Measurements from ENCODE around the gene BCLAF1. TPM values are rescaled to one million over a fixed set of nuclear protein-coding genes. Genes with fewer than 3 reads are reported as not detected.

The BCLAF1 gene, protein sequence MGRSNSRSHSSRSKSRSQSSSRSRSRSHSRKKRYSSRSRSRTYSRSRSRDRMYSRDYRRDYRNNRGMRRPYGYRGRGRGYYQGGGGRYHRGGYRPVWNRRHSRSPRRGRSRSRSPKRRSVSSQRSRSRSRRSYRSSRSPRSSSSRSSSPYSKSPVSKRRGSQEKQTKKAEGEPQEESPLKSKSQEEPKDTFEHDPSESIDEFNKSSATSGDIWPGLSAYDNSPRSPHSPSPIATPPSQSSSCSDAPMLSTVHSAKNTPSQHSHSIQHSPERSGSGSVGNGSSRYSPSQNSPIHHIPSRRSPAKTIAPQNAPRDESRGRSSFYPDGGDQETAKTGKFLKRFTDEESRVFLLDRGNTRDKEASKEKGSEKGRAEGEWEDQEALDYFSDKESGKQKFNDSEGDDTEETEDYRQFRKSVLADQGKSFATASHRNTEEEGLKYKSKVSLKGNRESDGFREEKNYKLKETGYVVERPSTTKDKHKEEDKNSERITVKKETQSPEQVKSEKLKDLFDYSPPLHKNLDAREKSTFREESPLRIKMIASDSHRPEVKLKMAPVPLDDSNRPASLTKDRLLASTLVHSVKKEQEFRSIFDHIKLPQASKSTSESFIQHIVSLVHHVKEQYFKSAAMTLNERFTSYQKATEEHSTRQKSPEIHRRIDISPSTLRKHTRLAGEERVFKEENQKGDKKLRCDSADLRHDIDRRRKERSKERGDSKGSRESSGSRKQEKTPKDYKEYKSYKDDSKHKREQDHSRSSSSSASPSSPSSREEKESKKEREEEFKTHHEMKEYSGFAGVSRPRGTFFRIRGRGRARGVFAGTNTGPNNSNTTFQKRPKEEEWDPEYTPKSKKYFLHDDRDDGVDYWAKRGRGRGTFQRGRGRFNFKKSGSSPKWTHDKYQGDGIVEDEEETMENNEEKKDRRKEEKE
- 41.0 and 65.5 TPM in 2 replicates for total RNA-seq (2014; rRNA removed; shearing (Covaris generic))

DNA sequence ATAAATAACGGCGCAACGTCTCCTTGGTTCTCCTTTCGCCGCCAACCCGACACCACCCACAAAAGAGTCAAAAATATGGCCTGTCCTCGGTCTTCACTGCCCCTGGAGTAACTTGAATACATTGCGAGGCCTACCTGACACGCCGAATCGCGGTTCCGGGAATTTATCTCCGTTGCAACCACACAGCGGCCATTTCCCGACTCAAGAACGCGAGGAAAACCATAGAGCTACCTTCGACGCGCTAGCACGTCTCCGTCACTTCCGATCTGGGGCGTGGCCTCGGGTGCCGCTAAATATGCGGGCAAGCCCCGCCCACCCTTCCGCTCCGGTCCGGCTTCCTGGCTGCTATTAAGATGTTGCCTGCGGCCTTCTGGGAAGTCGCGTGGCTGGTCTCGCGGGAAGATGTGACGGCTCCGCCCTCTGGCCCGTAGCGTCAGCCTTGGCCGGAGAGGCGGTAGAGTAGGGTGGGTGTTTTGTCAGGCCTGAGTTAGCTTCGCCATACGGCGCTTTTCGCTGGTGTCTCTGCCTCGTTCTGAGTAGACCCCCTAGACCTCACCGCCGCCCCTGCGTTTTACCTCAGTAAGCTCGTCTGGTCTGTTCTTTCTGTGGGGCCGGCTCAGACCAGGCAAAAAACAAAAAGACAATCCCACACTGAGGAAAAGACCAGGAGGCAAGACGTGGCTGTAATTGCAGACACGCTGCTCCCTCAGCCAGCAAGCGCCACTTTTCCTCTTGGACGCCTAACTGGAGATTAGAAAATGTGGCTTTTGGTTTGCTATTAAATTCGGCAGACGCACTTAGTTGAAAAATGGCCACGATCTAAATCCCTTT lies at the start of gene BCLAF1:
TSS of gene BCLAF1 (minus strand) at position 268 of the 831 bp plus-strand sequence. CDS start 9,980 bp downstream, outside the sequence.
- in situ Hi-C loops (cut with HindIII; ENCODE audit: low sequenced_read_pairs), result no loop called here
- DNase-seq (ENCODE audit: low spot score), result peak; percentile 100

DNA sequence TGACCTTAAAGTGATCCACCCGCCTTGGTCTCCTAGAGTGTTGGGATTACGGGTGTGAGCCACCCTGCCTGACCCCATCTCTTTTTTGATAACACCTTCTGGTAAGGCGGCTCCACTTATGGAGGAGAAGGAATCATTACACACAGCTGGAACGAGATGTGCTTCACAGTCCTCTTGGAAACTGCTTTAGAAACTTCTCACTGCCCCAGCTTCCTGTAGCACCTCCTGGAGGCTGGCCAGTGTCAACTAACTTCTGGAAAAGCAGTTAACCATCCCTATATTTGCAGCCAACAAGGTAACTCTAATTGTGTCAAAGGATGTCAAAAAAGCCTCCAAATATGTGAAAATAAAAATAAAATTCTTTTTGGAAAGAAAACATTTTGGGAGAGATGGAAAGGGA lies 48.8 kb upstream of the BCLAF1 start:
- DNase-seq (ENCODE audit: low spot score), result no peak
- in situ Hi-C loops (cut with HindIII; ENCODE audit: low sequenced_read_pairs), result no loop called here

DNA sequence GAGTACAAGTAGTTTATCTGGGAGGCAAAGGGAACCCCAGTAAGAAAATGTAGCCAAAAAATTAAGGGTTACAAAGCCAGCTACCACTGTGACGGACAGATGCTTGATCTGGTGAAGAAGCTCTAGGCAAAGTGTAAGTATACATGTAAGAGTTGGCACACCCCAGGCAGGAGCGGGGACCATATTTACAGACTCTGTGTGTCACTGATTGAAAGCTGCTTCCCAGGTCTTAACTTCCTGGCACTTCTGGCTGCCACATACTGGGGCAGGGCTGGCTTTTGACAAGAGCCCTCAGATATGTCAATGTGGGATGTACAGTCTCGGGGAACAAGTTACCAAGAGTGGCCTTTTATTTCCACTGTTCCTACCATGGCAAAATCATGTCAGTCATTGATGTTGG lies 48.0 kb upstream of the BCLAF1 start:
- no peak for DNase-seq (ENCODE audit: low spot score)
- in situ Hi-C loops (cut with HindIII; ENCODE audit: low sequenced_read_pairs), result no loop called here

DNA sequence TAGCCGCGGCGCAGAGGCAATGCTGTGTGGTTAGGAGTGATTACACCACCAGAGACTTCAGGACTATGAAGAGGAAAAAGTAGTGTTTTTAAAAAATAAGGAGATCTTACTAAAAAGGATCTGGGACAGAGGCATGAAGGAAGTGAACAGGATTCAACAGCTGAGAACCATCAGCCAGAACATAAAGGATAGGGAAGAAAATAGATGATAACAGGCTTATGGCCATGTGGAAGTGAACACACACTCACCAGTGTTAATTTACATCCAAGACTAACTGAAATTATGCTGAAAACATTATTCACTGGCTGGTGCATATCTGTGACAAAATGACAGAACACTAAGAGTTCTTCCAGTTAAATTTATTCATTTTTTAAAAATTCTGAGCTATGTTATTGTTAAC lies 47.5 kb upstream of the BCLAF1 start:
- no peak for DNase-seq (ENCODE audit: low spot score)
- in situ Hi-C loops (cut with HindIII; ENCODE audit: low sequenced_read_pairs), result no loop called here

DNA sequence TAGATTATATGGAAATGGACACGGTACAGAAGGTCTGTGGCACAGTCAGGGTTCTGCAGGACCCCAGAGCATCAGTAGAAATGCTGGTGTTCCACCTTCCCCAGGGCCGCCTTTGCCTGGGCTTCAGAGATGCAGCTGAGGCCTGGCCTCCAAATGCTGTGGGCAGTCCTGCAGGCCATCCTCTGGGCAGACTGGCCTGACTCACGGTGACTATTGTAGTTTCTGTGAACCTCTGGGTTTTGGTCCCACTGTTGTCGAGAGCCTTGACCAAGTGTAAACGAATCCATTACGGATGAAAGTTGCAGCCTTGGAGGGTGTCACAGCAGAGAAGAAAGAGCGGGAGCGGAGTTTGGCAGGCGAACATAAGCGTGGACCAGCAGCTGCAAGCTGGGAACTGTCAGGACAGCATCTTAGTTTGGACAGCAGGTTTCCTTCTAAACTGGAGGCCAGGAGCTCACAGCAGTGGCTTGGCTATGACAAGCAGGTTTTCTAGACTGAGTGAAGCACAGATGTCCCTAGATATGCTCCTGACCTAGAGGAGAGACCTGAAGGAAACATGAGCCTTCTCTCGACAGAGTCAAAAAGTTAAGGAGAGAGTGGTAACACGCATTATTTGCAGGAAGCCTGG lies 46.2 kb upstream of the BCLAF1 start:
- peak; percentile 78 for DNase-seq (ENCODE audit: low spot score)
- in situ Hi-C loops (cut with HindIII; ENCODE audit: low sequenced_read_pairs), result no loop called here

DNA sequence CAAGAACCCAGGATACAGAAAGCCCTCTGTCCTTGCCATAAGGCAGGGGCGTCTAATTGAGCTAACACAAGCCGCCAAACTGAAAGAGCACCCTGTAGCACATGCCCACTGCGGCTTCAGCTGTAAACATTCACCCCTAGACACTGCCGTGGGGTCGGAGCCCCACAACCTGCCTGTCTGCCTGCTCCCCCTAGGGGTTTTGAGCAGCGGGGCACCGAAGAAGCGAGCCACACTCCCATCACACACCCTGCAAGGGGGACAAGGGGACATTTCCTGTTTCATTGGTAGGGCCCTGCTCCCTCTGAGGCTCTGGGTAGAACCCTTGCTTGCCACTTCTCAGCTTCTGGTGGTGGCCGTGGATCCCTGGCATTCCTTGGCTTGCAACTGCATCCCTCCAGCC lies 45.2 kb upstream of the BCLAF1 start:
- in situ Hi-C loops (cut with HindIII; ENCODE audit: low sequenced_read_pairs), result no loop called here
- DNase-seq (ENCODE audit: low spot score), result peak; percentile 13

DNA sequence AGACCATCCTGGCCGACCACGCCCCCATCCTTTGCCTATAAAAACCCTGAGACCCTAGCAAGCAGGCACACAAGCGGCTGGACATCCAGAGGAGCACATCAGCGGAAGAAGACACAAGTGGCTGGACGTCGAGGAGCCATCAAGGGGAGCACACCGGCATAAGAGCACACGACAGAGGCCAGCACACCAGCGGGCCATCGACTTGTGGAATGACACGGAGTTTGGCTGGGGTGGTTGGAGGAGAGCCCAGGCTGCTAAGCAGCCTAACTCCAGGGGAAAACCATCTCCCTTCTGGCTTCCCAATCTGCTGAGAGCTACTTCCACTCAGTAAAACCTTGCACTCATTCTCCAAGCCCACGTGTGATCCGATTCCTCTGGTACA lies 44.8 kb upstream of the BCLAF1 start:
- DNase-seq (ENCODE audit: low spot score), result peak; percentile 75
- in situ Hi-C loops (cut with HindIII; ENCODE audit: low sequenced_read_pairs), result no loop called here

DNA sequence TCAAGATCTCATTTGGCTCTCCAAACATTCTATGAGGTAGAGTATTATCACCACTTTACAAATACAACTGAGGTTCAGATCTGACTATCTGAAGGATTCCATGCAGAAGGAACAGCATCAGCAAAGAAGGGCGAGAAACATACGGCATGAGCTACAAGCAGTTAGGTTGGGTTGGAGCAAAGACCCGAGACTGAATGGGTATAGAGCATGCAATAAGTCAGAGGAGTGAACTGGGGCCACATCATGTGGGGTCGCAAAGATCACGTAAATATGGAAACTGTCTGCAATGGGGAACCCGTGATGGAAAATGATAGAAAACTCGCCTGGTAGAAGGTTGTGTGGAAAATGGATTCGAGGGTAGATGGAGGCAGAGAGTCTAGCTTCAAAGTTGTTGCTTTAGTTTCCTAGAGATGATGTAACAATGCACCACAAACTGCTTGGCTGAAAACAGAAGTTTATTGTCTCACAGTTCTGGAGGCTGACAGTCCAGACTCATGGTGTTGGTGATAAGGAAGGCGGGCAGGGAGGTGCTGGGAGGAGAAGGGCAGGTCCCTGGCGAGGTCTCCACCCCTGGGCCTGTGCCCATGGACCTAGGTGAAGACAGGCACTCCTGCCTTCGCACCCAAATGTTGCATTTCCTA lies 44.3 kb upstream of the BCLAF1 start:
- DNase-seq (ENCODE audit: low spot score), result no peak
- in situ Hi-C loops (cut with HindIII; ENCODE audit: low sequenced_read_pairs), result no loop called here

DNA sequence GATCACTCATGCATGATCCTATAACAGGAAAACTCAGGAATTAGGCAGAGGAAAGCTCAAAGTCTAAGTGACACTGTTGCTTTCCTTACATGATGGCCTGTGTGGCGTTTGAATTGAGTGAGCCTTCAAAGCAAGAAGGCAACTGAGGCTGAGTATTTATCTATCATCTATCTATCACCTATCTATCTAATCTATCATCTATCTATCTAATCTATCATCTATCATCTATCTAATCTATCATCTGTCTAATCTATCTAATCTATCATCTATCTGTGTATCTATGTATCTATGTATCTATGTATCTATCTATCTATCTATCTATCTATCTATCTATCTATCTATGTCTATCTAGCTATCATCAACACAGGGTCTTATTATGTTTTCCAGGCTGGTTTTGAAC lies 41.8 kb upstream of the BCLAF1 start:
- no peak for DNase-seq (ENCODE audit: low spot score)
- in situ Hi-C loops (cut with HindIII; ENCODE audit: low sequenced_read_pairs), result no loop called here

DNA sequence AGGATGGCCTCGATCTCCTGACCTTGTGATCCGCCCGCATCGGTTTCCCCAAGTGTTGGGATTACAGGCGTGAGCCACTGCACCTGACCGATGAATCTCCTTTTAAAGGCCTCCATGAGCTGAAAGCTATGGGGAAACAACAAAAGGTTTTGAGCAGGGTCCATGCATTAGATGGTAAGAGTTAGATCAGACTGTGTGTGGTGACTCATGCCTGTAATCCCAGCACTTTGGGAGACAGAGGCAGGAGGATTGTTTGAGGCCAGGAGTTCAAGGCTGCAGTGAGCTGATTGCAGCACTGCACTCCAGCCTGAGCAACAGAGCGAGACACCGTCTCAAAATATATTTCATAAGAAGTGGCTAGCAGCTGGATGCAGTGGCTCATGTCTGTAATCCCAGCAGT lies 41.0 kb upstream of the BCLAF1 start:
- in situ Hi-C loops (cut with HindIII; ENCODE audit: low sequenced_read_pairs), result no loop called here
- no peak for DNase-seq (ENCODE audit: low spot score)

DNA sequence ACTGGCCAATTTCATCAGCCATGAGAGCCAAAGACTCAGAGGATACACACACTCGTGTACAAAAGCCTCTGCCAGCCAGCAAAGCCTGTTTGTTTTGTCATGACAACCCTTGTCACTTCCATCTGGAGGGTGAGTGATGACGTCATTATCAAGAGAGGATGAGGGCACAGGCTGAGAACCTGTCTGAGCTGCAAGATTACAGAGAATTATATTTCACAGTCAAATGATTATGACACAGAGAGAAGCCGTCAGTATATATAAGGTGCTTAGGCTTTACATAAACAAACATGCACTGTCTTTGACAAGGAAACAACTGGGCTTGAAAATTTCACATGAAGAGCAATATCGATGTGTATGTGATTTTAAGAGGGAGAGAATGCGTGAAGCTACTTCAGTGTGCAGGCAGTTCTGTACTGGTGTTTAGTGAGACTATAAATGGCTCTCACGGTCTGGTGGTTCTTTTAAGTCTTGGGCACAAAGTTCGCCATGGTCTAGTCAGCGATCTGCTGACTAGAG lies 36.5 kb upstream of the BCLAF1 start:
- DNase-seq (ENCODE audit: low spot score), result peak; percentile 61
- in situ Hi-C loops (cut with HindIII; ENCODE audit: low sequenced_read_pairs), result no loop called here

DNA sequence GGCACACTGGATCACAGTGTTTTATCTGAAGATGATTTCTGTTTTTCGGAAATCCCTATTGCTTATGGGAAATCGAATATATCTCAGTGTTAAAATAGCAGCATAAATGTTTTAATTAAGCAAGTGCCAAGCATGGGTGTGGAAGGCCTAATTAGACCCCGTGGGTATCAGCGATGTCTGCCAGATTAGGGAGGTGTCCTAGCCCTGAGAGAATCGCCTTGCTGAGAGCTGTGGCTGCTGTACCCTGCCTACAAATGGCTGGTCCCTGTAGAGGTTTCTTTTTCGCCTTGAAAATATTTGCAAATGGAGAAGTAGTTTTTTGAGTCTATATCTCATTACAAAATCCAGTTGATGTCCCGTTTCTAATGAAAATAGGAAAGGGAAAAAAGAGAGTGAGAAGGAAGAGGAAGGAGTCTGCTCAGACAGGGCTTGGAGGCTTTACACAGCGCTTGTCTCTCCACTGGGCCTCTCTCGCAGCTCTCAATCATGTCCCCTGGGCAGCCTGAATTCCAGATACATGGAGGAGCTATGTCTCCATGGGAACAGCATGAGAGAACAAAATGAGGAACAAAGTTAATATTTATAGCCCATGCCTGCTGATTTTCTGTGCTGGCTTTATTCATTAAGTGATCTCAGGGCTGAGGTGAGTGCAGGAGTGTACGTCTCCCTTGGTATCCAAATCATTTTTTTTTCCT lies 35.2 kb upstream of the BCLAF1 start:
- in situ Hi-C loops (cut with HindIII; ENCODE audit: low sequenced_read_pairs), result no loop called here
- DNase-seq (ENCODE audit: low spot score), result peak; percentile 73

DNA sequence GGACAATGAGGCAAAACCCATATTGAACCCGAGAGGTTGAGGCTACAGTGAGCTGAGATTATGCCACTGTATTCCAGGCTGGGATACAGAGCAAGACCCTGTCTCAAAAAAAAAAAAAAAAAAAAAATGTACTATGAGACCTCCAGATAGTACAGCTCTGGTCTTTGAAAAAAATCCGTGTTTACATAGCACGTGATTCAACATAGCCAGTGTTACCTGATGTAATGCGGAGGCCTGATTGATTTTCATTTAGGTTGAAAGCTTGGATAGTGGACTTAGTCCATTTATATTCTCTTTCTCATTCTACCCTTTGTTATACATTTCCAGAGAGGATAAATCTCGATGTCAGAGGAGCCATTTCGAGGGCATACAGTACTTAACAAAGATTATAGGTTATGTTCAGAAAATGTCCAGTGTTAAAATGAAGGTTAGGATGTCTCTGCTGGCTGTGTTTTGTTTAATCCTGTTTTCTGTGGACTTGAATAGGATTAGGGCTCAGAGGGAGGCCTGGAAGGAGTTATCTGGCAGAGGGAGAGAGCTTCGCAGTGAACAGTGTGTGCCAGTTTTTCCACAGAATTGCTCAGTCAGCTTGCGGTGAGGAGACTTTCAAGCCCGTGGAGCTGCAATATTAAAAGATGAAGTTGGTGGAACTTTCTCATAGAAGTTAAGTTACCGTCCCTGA lies 33.9 kb upstream of the BCLAF1 start:
- peak; percentile 93 for DNase-seq (ENCODE audit: low spot score)
- in situ Hi-C loops (cut with HindIII; ENCODE audit: low sequenced_read_pairs), result no loop called here

DNA sequence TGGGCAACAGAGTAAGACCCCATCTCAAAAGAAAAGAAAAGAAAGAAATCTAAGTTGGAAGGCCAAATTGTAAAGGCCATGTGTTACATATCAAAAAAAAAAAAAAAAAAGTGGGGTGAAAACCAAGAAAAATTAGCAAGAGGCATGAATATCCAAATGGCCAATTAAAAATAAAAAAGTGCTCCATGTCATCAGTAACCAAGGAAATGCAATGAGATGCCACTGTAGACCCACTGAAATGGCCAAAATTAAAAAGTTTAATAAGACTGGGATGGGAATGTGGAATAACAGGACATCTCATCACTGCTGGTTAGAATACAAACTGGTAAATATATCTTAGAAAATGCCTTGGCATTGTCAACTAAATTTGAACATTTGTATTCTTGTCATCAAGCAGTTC lies 30.1 kb upstream of the BCLAF1 start:
- in situ Hi-C loops (cut with HindIII; ENCODE audit: low sequenced_read_pairs), result no loop called here
- no peak for DNase-seq (ENCODE audit: low spot score)

DNA sequence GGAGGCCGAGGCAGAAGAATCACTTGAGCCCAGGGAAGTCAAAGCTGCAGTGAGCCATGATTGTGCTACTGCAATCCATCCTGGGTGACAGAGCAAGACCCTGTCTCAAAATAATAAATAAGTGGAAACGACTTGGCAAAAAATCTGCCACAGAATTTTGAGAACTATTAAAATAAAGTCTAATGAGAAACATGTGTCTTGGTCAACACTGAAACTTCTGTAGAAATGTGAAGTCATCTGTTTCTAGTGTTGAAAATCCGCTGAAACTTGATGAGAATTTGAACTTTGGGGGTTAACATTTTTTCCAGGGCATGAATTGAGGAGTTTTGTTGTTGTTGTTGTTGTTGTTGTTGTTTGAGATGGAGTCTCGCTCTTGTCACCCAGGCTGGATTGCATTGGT lies 29.0 kb upstream of the BCLAF1 start:
- in situ Hi-C loops (cut with HindIII; ENCODE audit: low sequenced_read_pairs), result no loop called here
- no peak for DNase-seq (ENCODE audit: low spot score)

DNA sequence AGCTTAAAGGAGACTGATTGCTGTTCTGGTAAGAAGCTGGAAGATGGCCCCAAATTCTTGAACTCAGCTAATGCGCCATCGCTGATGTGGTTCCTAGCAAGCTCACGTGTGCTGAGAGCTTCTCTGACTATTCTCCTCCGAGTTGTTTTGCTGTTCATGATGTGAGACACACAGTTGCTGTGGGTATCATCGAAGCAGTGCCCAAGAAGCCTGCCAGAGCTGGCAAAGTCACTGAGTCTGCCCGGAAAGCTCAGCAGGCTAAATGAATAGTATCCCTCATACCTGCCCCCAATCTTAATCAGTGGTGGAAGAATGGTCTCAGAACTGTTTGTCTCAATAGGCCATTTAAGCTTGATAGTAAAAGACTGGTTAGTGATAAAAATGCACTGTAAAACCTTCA lies 28.3 kb upstream of the BCLAF1 start:
- no peak for DNase-seq (ENCODE audit: low spot score)
- in situ Hi-C loops (cut with HindIII; ENCODE audit: low sequenced_read_pairs), result no loop called here

DNA sequence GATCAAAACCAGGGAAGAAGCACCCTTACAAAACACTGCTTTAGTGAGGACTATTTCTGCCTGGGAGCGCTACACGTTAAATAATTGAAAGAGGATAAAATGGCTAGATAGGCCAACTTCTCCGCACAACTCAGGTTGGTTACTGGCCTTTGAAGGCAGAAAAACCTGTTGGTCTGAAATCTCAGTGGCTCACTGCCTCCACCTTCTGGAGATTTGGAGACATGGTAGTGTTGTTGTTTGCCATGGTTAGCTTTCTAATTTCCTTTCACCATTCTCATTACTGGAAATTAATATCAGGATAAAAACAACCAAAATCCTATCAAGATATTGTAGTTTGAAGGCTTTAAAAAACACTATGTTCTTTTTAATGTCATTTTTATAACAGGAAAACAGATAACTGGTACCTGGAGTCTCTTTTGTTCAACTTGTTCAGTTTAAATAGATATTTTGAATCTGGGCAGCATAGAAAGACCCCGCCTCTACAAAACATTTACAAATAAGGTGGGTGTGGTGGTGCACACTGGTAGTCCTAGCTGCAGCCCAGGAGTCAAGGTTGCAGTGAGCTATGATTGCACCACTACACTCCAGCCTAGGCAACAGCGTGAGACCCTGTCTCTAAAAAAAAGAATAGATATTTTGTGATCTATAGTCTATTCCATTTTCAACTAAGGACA lies 27.5 kb upstream of the BCLAF1 start:
- in situ Hi-C loops (cut with HindIII; ENCODE audit: low sequenced_read_pairs), result no loop called here
- DNase-seq (ENCODE audit: low spot score), result peak; percentile 81

Data from G401 (cell line).